Measurements from ENCODE around the gene GNB1.

Gene GNB1

GRCh38 chr1:1781526-1781903 lies 109.4 kb downstream of the GNB1 start:
- no peak for DNase-seq (ENCODE audit: low spot score)

GRCh38 chr1:1780598-1781525 lies 110.0 kb downstream of the GNB1 start:
- DNase-seq (ENCODE audit: low spot score): no peak

GRCh38 chr1:1779691-1780597 lies 110.9 kb downstream of the GNB1 start:
- no peak for DNase-seq (ENCODE audit: low spot score)

- no peak for DNase-seq (ENCODE audit: low spot score)
Observed at GRCh38 chr1:1779320-1779675, 111.6 kb downstream of the GNB1 start.

GRCh38 chr1:1778663-1779319 lies 112.1 kb downstream of the GNB1 start:
- DNase-seq (ENCODE audit: low spot score): no peak

- peak; percentile 64 for DNase-seq (ENCODE audit: low spot score)
Observed at GRCh38 chr1:1777950-1778662, 112.8 kb downstream of the GNB1 start, which contains the start of gene NADK. TSS of gene NADK (minus strand) at chr1:1778470. CDS start at chr1:1765406, 13,064 bp downstream.

- DNase-seq (ENCODE audit: low spot score): no peak
Observed at GRCh38 chr1:1777583-1777899, 113.3 kb downstream of the GNB1 start.

- no peak for DNase-seq (ENCODE audit: low spot score)
Observed at GRCh38 chr1:1776672-1777582, 114.0 kb downstream of the GNB1 start.

- DNase-seq (ENCODE audit: low spot score): no peak
Observed at GRCh38 chr1:1775327-1776226, 115.3 kb downstream of the GNB1 start.

GRCh38 chr1:1773874-1774273 lies 117.0 kb downstream of the GNB1 start:
- no peak for DNase-seq (ENCODE audit: low spot score)

GRCh38 chr1:1771096-1771495 lies 119.8 kb downstream of the GNB1 start:
- no peak for DNase-seq (ENCODE audit: low spot score)

- DNase-seq (ENCODE audit: low spot score): no peak
Observed at GRCh38 chr1:1770102-1770501, 120.8 kb downstream of the GNB1 start.

- DNase-seq (ENCODE audit: low spot score): no peak
Observed at GRCh38 chr1:1768249-1768992, 122.5 kb downstream of the GNB1 start.

- DNase-seq (ENCODE audit: low spot score): no peak
Observed at GRCh38 chr1:1764876-1765470, 125.9 kb downstream of the GNB1 start.

- no peak for DNase-seq (ENCODE audit: low spot score)
Observed at GRCh38 chr1:1763657-1764621, 126.9 kb downstream of the GNB1 start.

GRCh38 chr1:1761504-1762376 lies 129.1 kb downstream of the GNB1 start:
- no peak for DNase-seq (ENCODE audit: low spot score)

All from kidney capillary endothelial cell (primary cell).